ENCODE measurements around the gene PNPT1. TPM values are rescaled to one million over a fixed set of nuclear protein-coding genes. Genes with fewer than 3 reads are reported as not detected.

The PNPT1 gene
- 10.7 and 20.4 TPM in 2 replicates for total RNA-seq

GRCh38 chr2:55693181-55694125 lies at the start of gene PNPT1:
Gene PNPT1 (minus strand): TSS chr2:55693844. CDS start chr2:55693823, 21 bp downstream.

GRCh38 chr2:55617175-55618024 lies 76.2 kb downstream of the PNPT1 start, which contains the start of gene PPP4R3B:
Gene PPP4R3B (minus strand): TSS chr2:55617622. CDS start chr2:55617285, 337 bp downstream.

Other genes with a start within 250 kb of the PNPT1 start
- 10.1 and 32.6 TPM in 2 replicates for gene CFAP36, start 174.1 kb downstream of the PNPT1 start, total RNA-seq
- gene PPP4R3B, start 76.2 kb downstream of the PNPT1 start, total RNA-seq: 34.9 and 40.9 TPM in 2 replicates
- gene EFEMP1, start 229.9 kb upstream of the PNPT1 start, total RNA-seq: 37.8 and 48.2 TPM in 2 replicates

Data from myometrial cell (primary cell).